Ishikawa (cell line): ENCODE results near the gene PARD3B.

Experiments used
- CEBPB ChIP-seq: IDR thresholded peaks from 2 replicates; pipeline ENCODE4 v1.6.1; 2012
- EP300 ChIP-seq: IDR thresholded peaks from 2 replicates; pipeline ENCODE4 v1.6.1; 2012; ENCODE audit warnings: borderline replicate concordance
- FOXM1 ChIP-seq: IDR thresholded peaks from 2 replicates; pipeline ENCODE4 v1.6.1; 2012; ENCODE audit warnings: low read depth, borderline replicate concordance
- MAX ChIP-seq: IDR thresholded peaks from 2 replicates; pipeline ENCODE4 v1.6.1; 2012
- NFIC ChIP-seq: IDR thresholded peaks from 2 replicates; pipeline ENCODE4 v1.6.1; 2012
- REST ChIP-seq: IDR thresholded peaks from 2 replicates; pipeline ENCODE4 v1.6.1; 2012; ENCODE audit warnings: low read depth, mild to moderate bottlenecking
- TAF1 ChIP-seq: IDR thresholded peaks from 2 replicates; pipeline ENCODE4 v1.6.1; 2012; ENCODE audit warnings: low read depth, mild to moderate bottlenecking
- YY1 ChIP-seq: IDR thresholded peaks from 2 replicates; pipeline ENCODE4 v1.6.1; 2012; ENCODE audit warnings: low read depth

- TF ChIP-seq YY1 (no peak), TAF1 (no peak), EP300 (no peak), NFIC (no peak), CEBPB (no peak), FOXM1 (no peak), MAX (no peak), REST (no peak)
These were observed 1098.7 kb downstream of the PARD3B start for GRCh38 chr2:205644018-205644417.
